Panc1 (cell line): Measurements from ENCODE around the gene PLXND1. TPM values are rescaled to one million over a fixed set of nuclear protein-coding genes. Genes with fewer than 3 reads are reported as not detected.
A peak's percentile ranks its signal among the peaks of the same experiment; 100 is the strongest.

Experiments
- ATAC-seq: fragments of 200-7000 bp; cut with Tn5 transposase; 2 replicates; pipeline ENCODE4 v1.9.1; 2020; ENCODE audit warnings: mild to moderate bottlenecking, moderate library complexity
- Bru-seq: library from RNA; stranded (reverse); fragments of 400-500 nt; gene quantifications from one replicate; lab custom pipeline; 2021; lab: Mats Ljungman, UMichigan
- BruChase-seq, 2 experiments: library from RNA; stranded (reverse); fragments of 400-500 nt; gene quantifications; one replicate each; lab custom pipeline; 2021; lab: Mats Ljungman, UMichigan
- BruUV-seq: library from RNA; stranded (reverse); fragments of 400-500 nt; replicated peaks from 2 replicates; lab custom pipeline; 2021; lab: Mats Ljungman, UMichigan
- CTCF ChIA-PET: fragments of 300-600 bp; sonication (Branson Sonifier 250); formaldehyde crosslinking; loops from one replicate; lab custom pipeline; 2022; ENCODE audit warnings: antibody characterized with exemption; lab: Charles Lee
- POLR2A ChIA-PET: fragments of 300-600 bp; sonication (Branson Sonifier 250); formaldehyde crosslinking; loops from one replicate; lab custom pipeline; 2022; ENCODE audit warnings: antibody characterized with exemption; lab: Charles Lee
- DNase-seq: peaks from one replicate; pipeline ENCODE4 v3.0.0-alpha.2; 2010; ENCODE audit warnings: low read depth, low spot score
- H3K27ac ChIP-seq: 2 replicates; pipeline ENCODE4 v1.5.1; 2011; ENCODE audit warnings: mild to moderate bottlenecking, low read length, inconsistent platforms
- H3K27me3 ChIP-seq: fragments of 200-500 bp; sonication (Bioruptor generic); 2 replicates; pipeline ENCODE4 v1.6.0; 2014; ENCODE audit warnings: low read length, inconsistent platforms; ENCODE audit not compliant: control insufficient read depth, insufficient read depth
- H3K36me3 ChIP-seq: fragments of 200-500 bp; sonication (Bioruptor generic); 2 replicates; pipeline ENCODE4 v1.5.1; 2014; ENCODE audit warnings: inconsistent platforms, mild to moderate bottlenecking, low read length, moderate library complexity; ENCODE audit not compliant: control insufficient read depth, insufficient read depth
- H3K4me1 ChIP-seq: 2 replicates; pipeline ENCODE4 v1.5.1; 2011; ENCODE audit warnings: inconsistent platforms, mild to moderate bottlenecking, low read length, moderate library complexity; ENCODE audit not compliant: control insufficient read depth, insufficient read depth
- H3K4me3 ChIP-seq, 2 experiments: 2 replicates each; pipeline ENCODE4 v1.5.1; 2011 to 2012; ENCODE audit warnings: low read depth in 2 of 2, low read length in 2 of 2, mild to moderate bottlenecking in 2 of 2, inconsistent platforms in 1 of 2, moderate library complexity in 1 of 2
- H3K9me3 ChIP-seq: fragments of 200-500 bp; sonication (Bioruptor generic); 2 replicates; pipeline ENCODE4 v1.5.1; 2014; ENCODE audit warnings: low read depth, mild to moderate bottlenecking, inconsistent platforms, low read length, moderate library complexity; ENCODE audit not compliant: control insufficient read depth, insufficient read depth
- CTCF ChIP-seq: fragments of 450-650 bp; IDR thresholded peaks from 2 replicates; pipeline ENCODE4 v1.5.1; 2017; ENCODE audit warnings: mild to moderate bottlenecking
- POLR2AphosphoS5 ChIP-seq: IDR thresholded peaks from 2 replicates; pipeline ENCODE4 v1.6.1; 2012; ENCODE audit warnings: mild to moderate bottlenecking, low read depth, low read length, moderate library complexity
- SIN3A ChIP-seq: IDR thresholded peaks from 2 replicates; pipeline ENCODE4 v1.6.1; 2012; ENCODE audit warnings: low read depth, mild to moderate bottlenecking, low read length, moderate library complexity, borderline replicate concordance; ENCODE audit not compliant: insufficient read depth
- TCF7L2 ChIP-seq: IDR thresholded peaks from 2 replicates; pipeline ENCODE4 v1.6.1; 2011; ENCODE audit warnings: mild to moderate bottlenecking, low read depth, low read length, inconsistent platforms
- in situ Hi-C: cut with HindIII; loops from 2 replicates; pipeline ENCODE4 v1.10.0; 2016; ENCODE audit warnings: low sequenced_read_pairs, low pct_unique_long_range_greater_than_20kb
- intact Hi-C: fragments of 100-400 bp; cut with micrococcal nuclease; formaldehyde crosslinking; loops from one replicate; pipeline ENCODE4 v1.10.0; 2022; ENCODE audit not compliant: unreplicated experiment
- long read RNA-seq: library from polyadenylated mRNA; unstranded; transcript quantifications from one replicate; pipeline ENCODE4 v2.0.0, GENCODE V29; 2021; ENCODE audit not compliant: unreplicated experiment
- polyA plus RNA-seq: library from polyadenylated mRNA; unstranded; fragments of >200 nt; gene quantifications from one replicate; pipeline ENCODE4 v1.2.1, GENCODE V29; 2012; ENCODE audit warnings: missing spikeins; ENCODE audit not compliant: insufficient read length
- total RNA-seq: library from RNA; stranded (reverse); gene quantifications from one replicate; pipeline ENCODE4 v1.2.1, GENCODE V29; 2021; ENCODE audit not compliant: unreplicated experiment
- TF ChIP-seq, protein P1 (sequence below), 2 experiments: IDR thresholded peaks; 2 replicates each; pipeline ENCODE4 v1.6.1; 2011 to 2012; ENCODE audit warnings: low read depth in 2 of 2, control low read depth in 1 of 2, low read length in 1 of 2, mild to moderate bottlenecking in 1 of 2, moderate library complexity in 1 of 2; ENCODE audit not compliant: insufficient read depth in 1 of 2

PLXND1 gene
- 248 TPM for total RNA-seq
- polyA plus RNA-seq, result 456 TPM
- percentile 75 among the genes with signal in this experiment for Bru-seq, nascent RNA
- BruChase-seq, experiment 1, labeled RNA remaining after a 2-hour chase, result percentile 83 among the genes with signal in this experiment
- BruChase-seq, experiment 2, labeled RNA remaining after a 6-hour chase, result percentile 87 among the genes with signal in this experiment
- long read RNA-seq, partial matches to known transcripts, result 203 of 240 reads
- long read RNA-seq, other reads (novel, unspliced or antisense), result 31 of 240 reads

- H3K27me3 ChIP-seq, result no peaks in the 10 kb centered on the region
- DNase-seq (no peak), ATAC-seq (peak; percentile 75)
- POLR2A ChIA-PET, result interaction anchor here (0.5 kb wide), 1 partner anchor 53 kb away, joined by 3 read pairs; no protein-coding TSS in a partner anchor
- H3K4me1 ChIP-seq, result peaks cover 51% of the 10 kb centered on the region
- H3K4me3 ChIP-seq, result peak within 1 kb of the TSS; percentile 57 to 92
- H3K36me3 ChIP-seq, result no peaks in the 10 kb centered on the region
- no TSS peak for BruUV-seq
- in situ Hi-C loops (no loop called here), intact Hi-C loops (no loop called here)
- peak; percentile 61; the same call in 1 of the 2 replicates for TF ChIP-seq POLR2AphosphoS5
- TF ChIP-seq, protein P1, sequence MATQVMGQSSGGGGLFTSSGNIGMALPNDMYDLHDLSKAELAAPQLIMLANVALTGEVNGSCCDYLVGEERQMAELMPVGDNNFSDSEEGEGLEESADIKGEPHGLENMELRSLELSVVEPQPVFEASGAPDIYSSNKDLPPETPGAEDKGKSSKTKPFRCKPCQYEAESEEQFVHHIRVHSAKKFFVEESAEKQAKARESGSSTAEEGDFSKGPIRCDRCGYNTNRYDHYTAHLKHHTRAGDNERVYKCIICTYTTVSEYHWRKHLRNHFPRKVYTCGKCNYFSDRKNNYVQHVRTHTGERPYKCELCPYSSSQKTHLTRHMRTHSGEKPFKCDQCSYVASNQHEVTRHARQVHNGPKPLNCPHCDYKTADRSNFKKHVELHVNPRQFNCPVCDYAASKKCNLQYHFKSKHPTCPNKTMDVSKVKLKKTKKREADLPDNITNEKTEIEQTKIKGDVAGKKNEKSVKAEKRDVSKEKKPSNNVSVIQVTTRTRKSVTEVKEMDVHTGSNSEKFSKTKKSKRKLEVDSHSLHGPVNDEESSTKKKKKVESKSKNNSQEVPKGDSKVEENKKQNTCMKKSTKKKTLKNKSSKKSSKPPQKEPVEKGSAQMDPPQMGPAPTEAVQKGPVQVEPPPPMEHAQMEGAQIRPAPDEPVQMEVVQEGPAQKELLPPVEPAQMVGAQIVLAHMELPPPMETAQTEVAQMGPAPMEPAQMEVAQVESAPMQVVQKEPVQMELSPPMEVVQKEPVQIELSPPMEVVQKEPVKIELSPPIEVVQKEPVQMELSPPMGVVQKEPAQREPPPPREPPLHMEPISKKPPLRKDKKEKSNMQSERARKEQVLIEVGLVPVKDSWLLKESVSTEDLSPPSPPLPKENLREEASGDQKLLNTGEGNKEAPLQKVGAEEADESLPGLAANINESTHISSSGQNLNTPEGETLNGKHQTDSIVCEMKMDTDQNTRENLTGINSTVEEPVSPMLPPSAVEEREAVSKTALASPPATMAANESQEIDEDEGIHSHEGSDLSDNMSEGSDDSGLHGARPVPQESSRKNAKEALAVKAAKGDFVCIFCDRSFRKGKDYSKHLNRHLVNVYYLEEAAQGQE (IDR thresholded peaks at IDR 0.05; ENCODE audit: insufficient read depth in 1 of 2, low read depth in 2 of 2, low read length in 1 of 2), result no peak
- TF ChIP-seq TCF7L2, result no peak
- no peak for TF ChIP-seq SIN3A
- no peak for TF ChIP-seq CTCF
- CTCF ChIA-PET, result no interaction called here
- no peaks in the 10 kb centered on the region for H3K9me3 ChIP-seq
- peak within 1 kb of the TSS; percentile 85 for H3K27ac ChIP-seq
Observed at GRCh38 chr3:129606636-129607390, at the start of gene PLXND1. Gene PLXND1 (minus strand): TSS chr3:129606676. CDS start chr3:129606639, 37 bp downstream.

GRCh38 chr3:129655291-129655700, 48.8 kb upstream of the PLXND1 start:
- no peaks in the 10 kb centered on the region for H3K9me3 ChIP-seq
- peaks cover 30% of the 10 kb centered on the region for H3K4me1 ChIP-seq
- no peaks in the 10 kb centered on the region for H3K36me3 ChIP-seq
- no TSS peak for BruUV-seq
- no peak for ATAC-seq
- TF ChIP-seq CTCF (no peak), TCF7L2 (no peak), POLR2AphosphoS5 (no peak)
- TF ChIP-seq, protein P1 (IDR thresholded peaks at IDR 0.05; ENCODE audit: insufficient read depth in 1 of 2, low read depth in 2 of 2, low read length in 1 of 2), result no peak
- no peak overlapping the region for H3K4me3 ChIP-seq
- POLR2A ChIA-PET, result no interaction called here
- CTCF ChIA-PET, result interaction anchor here (0.6 kb wide), 1 partner anchor 174 kb away, joined by 3 read pairs; no protein-coding TSS in a partner anchor
- in situ Hi-C loops, result loop anchor here (25.0 kb wide), 1 partner anchor 182 kb away; no protein-coding TSS in a partner anchor
- H3K27ac ChIP-seq, result no peak overlapping the region
- intact Hi-C loops, result no loop called here
- no peak for DNase-seq
- H3K27me3 ChIP-seq, result no peaks in the 10 kb centered on the region
